HG02588 (cell line): ENCODE results near the gene ZCCHC24.
"Not testable (repeated sequence)": the region's sequence is repeated elsewhere in the genome, so short reads cannot be mapped to it uniquely, and the experiment has no call there.

Source experiments
- ATAC-seq: cut with Tn5 transposase; IDR thresholded peaks from one replicate; pipeline ENCODE4 v1.9.1; 2021; ENCODE audit warnings: mild to moderate bottlenecking, moderate library complexity; ENCODE audit not compliant: unreplicated experiment

ZCCHC24 gene

DNA sequence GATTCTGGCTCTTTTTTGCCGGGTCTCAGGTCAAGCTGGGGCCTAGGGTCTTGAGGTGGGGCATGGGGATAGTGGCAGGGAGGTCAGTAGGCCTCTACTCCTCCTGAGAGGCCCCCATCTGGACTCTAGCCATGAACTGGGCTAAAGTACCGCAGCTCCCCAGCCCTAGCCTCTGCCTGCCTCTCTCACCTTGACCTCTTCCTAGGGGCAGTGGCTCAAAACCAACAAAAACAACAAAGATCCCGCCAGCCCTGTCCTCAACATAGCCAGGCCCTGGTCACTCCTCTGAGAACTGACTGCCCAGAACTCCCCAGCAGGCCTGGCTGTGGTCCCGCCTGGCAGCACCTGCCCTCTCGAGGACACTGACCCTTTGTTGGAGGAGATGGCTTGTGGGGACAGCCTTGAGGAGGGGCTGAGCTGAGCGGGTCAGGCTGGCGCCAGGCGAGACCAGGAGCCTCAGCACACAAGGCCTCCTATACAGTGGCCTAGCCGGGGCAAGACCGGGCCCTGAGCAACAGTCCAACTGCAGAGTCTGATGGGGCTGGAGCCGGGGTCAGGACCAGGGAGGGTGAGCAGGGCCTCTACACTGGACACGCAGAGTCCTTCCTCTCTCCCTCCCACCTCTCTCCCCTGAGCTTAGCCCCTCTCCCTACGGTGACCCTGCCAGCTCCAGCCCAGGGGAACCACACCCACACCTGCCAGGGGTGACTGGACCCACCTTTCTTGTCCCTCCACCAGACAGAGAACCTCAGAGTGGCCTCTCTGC, 109.8 kb downstream of the ZCCHC24 start:
- no peak for ATAC-seq

DNA sequence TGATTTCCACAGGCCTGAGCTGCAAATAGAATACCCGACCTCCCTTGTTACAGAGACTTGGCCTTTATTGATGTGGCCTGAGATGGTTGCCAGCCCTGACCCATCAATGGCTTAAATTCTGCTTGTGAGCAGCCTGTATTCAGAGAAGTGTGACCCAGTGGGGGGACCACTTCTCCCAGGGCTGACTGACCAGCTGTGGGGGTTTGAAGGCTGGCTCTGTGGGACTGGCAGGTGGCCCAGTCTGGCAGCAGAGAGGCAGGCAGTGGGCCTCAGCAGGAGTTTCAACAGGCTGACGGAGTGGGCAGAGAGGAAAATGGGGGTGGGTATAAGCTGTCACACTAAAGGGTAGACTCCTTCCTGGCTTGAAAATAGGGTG, 110.3 kb downstream of the ZCCHC24 start:
- ATAC-seq: no peak

DNA sequence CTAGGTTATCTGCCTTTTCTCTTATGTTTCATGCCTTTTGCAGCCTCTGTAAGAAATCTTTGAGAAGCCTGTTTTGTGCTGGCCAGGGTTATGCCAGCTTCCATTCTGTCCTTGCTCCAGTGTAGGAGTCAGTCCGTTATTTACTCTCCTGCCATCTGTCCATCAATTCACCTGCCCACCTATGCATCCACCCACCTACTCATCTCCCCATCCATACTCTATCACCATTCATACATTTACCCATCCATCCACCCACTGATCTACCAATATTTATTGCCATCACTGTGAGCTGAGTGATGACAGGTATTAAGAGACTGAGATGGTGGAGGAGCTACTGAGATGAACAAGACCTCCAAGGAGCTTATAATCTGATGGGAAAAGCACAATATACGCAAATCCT, 110.9 kb downstream of the ZCCHC24 start:
- ATAC-seq: no peak

DNA sequence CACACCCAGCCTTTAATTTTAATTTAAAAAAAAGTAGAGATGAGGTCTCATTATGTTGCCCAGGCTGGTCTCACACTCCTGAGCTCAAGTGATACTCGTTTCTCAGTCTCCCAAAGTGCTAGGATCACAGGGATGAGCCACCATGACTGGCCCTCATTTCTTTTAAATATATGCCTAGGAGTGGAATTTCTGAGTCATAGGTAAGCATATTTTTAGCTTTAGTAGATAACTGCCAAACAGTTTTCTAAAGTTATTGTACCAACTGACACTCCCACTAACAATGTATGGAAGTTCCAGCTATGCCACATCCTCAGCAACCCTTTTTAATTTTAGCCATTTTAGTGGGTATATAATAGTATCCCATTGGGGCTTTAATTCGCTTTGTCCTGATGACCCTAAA, 111.9 kb downstream of the ZCCHC24 start:
- no peak for ATAC-seq

DNA sequence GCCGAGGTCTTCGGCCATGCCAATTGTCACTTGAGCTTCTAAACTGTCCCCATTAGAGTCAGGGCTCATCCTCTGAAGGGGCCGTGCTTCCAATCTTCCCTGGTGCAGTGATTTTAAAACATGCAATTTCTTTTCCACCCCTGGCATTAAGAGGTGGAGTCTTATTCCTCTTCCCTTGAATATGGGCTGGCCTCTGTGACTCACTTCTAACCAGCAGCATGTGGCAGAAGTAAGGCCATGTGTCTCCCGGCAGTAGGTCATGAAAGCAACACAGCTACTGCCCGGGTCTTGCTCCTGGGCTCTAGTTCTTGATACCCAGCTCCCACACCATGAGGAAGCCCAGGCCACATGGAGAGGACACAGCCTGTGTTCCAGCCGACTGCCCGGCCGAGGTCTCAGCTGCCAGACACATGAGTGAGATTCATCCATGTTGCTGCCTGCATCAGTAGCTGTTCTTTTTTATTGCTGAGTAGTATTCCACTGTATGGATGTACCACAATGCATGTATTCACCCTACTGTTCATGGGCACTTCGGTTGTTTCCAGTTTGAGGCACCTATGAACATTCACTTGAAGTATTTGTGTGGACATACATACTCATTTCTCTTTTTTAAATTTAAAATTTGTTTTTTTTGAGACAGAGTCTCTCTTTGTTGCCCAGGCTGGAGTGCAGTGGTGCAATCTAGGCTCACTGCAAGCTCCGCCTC, 112.7 kb downstream of the ZCCHC24 start:
- ATAC-seq: not testable (repeated sequence)
